Putamen (tissue), 1 donor: ENCODE measurements around the gene EEF2.

Source experiments
- DNase-seq: peaks from one replicate; pipeline ENCODE4 v3.0.0-alpha.2; 2016; ENCODE audit warnings: low spot score

Gene EEF2

DNA sequence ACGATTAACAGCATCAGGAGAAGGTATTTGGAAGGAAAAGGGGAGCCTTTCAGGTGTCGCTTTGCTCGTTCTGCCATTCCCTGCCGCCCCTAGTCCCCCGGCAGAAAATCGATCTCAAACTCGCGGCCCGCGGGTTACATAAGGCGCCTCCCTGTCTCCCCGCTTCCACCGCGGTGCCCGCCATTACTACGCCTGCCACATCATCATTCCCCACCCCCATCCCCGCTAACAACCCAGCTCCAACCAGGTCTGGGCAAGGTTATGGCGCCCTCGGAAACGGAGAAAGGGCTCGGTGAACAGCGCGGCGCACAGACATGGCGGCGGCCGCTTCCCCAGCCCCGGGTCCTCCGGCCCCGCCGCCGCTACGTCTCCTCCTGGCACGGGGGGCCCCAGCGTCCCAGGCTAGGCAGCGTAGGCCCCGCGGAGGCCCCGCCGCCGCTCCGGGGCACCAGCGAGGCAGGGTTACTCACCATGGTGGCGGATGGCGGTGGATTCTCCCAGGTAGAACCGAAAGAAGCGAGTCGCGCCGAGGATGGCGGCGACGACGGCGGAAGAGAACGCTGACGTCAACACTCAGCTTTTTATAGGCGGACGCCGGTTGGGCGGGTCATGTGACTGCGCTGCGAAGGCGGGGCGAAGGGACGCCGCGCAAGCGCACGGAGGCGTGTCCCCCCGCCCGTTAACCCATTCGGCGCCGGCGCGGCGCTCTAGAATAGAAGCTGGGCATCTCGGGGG lies at the start of gene EEF2:
EEF2 (minus strand) TSS at position 556 of the 735 bp plus-strand sequence; CDS start at position 473, 83 bp downstream.
- DNase-seq: peak; percentile 90

DNA sequence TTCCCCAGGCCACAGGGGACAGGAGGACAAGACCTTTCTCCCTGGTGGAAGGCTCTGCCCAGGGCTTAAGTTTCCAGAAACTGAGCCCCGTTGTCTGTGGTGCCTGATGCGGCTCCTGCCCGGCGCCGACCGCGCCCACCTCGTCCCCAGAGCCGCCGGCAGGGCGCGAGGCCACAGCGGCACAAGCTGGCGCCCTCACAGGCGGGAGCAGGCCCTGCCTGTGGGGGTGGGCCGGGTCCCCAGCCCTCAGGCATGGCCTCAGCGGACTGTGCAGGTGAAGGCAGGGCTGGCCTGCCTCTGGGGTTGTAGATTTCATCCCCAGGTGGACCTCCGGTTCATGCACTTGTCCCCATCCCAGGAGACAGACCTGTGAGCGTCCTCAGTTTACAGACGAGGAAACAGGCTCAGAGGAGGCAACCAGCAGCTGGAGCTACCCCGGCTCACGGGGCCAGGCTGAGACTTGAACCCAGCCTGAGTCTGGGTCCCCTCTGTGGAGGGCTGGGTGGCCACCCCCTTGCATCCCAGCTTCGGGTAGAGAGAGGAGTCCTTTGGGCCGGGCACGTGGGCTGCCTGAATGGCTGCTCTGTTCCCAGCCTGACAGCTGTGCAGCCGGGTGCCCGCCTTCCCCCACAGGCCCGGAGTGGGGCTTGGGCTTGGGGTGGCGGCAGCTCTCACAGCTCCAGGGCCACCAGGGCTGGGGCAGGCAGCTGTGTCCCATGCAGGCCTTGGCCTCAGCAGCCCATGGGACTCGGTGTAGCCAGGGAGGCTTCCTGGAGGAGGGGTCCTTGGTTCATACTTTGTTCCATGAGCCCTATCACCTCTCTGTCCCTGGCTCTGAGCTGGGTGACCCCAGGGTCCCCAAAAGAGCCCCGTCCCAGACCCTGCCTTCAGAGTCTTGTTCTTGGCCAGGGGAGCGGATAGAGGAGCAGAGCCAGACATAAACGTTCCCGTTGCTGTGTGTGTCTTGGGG lies 49.1 kb upstream of the EEF2 start:
- peak; percentile 93 for DNase-seq

DNA sequence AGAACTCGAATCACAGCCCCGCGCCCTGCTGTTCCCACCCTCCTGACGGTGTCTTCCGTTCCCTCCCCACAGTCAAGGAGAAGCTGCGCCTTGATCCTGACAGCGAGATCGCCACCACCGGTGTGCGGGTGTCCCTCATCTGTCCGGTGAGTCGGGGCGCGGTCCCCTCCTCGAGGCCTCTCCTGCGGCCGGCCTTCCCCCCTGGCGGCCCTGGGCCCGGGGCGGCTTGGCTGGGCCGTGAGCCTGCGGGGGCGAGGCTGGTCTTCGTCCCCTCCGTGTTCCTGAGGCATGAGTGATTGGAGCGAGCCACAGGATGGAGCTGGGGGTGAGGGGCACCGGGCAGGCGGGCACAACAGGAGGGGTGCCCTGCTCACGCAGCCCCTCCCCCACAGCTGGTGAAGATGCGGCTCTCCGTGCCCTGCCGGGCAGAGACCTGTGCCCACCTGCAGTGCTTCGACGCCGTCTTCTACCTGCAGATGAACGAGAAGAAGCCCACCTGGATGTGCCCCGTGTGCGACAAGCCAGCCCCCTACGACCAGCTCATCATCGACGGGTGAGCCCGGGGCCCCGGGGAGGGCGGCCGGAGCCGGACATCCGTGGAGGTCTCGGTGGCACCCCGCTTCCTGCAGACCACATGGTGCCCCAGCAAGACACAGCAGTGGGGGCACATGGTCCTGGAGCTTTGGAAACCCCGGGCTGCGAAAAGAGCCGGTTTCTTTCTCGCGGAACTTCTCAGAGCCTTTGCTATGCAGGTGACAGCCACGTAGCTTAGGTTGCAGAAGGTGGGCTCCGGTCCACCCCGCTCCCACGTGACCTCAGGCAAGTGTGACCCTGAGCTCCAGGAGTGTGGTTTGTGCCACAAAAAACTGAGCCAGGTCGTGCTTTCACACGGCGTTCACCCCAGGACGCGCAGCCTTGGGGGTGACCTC lies 48.0 kb upstream of the EEF2 start:
- no peak for DNase-seq

DNA sequence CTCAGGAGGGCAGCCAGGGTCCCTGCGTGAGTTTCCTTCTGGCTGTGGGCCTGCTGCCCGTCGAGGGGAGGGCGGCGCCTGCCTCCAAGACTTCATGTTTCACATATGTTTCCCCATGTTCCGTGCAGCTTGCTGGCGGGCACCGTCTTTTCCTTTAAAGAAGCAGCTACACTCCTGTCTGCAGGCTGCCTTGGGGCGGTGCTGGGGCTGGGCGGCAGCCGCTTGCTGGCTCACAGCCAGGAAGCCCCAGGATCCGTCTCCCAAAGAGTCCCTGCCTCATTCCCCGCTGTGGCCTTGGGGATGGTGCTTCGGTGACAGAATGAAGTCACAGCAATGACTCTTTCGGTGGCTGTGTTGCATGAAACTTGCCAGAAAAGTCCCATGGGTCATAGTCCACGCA lies 47.2 kb upstream of the EEF2 start:
- DNase-seq: no peak

DNA sequence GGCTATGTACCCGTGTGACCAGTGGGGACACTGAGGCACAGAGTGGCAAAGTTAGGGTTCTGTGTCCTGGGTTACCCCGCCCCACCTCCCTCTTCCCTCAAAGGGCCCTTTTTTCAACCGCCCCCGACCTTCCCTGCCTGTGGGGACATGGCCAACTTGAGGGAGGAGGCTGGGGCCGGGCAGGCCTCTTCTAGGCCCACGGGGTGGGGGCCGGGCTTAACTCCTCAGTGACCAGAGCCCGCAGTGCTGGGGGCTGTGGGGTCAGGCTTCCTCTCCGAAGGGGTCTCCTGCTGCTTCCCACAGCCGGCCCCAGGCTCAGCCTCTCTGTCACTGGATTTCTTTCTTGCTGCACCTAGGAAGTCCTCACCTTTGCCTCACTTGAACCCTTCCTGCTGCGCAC lies 46.2 kb upstream of the EEF2 start:
- DNase-seq: no peak

DNA sequence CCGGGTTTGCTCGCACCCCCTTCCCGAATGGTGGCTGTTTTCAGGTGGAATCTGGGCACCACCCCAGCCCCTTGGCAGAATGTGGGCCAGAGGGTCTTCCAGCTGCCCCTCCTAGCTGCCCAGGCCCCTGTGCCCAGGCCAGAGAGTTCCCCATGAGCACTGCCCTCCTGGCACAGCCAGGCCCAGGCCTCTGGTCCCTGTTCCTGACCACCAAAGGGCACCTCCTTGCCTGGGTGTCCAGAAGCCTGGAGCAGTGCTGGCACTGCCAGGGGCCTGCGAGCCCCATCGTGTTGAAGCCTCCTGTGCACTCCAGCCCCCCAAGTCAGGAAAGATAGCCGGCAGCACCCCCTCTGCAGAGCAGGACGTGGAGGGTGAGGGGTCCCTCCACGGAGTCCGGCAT lies 45.7 kb upstream of the EEF2 start:
- no peak for DNase-seq

DNA sequence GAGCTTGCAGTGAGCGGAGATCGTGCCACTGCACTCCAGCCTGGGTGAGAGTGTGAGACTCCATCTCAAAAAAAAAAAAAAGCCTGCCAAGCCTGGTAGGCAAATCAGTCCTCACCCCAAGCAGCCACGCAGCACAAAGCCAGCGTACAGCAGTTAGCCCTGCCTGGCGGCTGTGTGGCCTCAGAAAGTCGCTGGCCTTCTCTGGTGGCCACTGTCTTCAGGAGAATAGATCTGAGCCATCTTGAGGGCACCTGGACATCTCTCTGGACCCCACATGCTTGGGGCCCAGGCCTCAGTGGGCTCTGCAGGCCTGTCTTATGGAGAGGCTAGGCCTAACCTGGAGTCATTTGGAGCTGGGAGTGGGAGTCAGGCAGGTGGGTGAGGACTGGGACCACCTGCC lies 45.3 kb upstream of the EEF2 start:
- no peak for DNase-seq

DNA sequence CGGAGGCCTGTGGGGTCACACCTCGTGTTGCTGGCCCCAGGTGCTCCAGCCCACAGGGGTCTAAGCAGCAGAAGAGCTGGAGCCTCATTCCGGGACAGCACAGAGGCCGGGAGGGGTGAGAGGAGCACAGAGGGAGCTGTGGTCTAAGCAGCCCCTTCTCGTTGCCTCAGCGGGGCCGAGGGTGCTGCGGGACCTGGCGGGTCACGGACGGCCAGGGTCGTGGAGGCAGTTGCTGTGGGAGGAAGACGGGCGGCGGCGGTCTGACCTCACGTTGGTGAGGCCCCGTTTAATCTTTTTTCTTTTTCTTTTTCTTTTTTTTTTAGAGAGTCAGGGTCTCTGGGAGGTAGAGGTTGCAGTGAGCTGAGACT lies 44.0 kb upstream of the EEF2 start:
- DNase-seq: no peak

DNA sequence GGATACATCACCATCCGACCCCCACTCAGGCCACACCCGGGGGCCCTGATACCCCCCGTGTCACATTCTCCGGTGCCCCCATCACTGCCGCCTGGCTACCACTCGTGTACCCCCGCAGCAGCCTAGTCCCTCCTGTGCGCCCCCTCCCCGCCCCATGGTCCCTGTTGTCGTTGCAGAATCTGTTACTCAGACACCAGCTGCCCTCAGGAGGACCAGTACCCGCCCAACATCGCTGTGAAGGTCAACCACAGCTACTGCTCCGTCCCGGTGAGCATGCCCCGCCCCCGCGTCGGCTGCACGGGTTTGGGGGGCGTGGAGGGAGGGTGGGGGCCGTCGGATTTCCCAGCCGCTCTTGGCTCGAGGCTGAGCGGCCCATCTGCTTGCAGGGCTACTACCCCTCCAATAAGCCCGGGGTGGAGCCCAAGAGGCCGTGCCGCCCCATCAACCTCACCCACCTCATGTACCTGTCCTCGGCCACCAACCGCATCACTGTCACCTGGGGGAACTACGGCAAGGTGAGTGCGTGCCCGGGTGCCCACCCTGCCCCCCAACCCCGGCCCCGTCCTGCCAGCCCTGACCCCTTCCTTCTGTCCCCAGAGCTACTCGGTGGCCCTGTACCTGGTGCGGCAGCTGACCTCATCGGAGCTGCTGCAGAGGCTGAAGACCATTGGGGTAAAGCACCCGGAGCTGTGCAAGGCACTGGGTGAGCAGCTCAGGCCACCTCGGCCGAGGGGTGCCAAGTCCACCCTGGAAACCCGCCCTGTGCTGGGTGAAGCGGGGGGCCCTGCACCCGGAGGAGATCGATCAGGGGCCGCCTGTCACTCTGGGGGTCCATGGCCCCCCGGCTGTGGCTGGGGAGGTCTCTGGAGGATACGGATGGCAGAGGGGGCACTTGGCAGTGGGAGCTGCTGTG lies 43.3 kb upstream of the EEF2 start:
- DNase-seq: no peak

DNA sequence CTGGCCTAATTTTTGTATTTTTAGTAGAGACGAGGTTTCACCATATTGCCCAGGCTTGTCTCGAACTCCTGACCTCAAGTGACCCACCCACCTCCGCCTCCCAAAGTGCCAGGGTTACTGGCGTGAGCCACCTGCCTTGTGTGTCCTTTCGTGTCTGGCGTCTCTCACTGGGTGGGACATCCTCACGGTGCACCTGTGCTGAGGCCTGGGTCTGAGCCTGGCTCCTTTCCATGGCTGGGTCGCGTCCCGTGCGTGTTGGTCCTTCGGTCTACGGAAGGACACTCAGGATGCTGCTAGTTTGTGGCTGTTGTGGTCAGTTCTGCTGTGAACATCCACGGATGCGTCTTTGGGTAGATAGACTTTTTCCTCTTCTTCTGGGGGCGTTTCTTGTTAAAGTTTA lies 41.9 kb upstream of the EEF2 start:
- no peak for DNase-seq

DNA sequence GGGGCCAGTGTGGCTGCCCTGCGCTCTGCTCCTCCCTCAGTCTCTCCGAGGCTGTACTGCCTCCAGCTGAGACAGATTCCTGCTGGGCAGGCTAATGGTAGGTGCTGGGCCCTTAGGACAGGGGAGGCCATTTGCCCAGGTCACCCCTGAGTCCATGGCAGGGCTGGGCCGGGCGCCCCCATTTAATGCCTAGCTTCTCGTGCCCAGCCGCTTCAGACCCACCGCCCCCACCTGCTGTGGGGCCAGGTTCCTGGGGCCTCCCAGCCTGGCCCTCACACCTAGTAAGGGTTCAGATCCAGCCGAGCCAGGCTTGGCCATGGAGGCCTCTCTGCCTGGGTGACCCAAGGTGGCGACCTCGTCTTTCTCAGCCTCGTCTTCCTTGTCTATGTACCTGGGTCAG lies 40.1 kb upstream of the EEF2 start:
- no peak for DNase-seq

DNA sequence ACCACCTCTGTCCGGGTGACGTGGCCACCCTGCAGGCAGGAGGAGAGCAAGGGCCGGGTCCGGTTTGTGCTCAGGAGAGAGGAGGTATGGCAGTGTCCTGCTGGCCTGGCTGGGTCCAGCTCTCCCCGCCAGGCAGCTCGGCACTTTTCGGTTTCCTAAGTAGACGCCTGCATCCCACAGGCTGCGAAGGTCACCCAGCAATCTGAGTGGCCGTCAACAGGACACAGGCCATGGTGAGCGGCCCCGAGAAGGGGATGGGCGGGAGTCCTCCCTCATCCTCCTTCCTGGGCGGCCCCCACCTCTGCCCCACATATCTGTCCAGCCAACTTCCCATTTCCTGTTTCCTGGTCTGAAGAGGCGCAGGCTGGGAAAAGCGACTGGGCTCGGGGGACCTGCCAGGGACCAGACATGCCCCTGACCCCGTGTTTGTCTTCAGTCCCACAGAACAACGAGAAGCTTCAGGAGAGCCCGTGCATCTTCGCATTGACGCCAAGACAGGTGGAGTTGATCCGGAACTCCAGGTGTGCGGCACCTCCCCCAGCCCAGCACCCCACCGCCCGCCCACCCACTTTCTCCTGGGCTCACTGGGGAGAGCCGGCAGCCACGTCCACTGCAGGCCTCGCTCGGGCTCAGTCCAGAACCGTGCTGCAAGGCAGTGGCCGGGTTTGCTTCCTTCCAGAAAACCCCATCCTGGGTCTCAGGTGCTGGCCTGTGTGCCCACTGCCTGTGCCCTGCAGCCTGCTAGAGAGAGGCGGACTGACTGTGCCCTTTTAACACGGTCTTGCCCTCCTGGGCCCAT lies 38.5 kb upstream of the EEF2 start:
- DNase-seq: no peak

DNA sequence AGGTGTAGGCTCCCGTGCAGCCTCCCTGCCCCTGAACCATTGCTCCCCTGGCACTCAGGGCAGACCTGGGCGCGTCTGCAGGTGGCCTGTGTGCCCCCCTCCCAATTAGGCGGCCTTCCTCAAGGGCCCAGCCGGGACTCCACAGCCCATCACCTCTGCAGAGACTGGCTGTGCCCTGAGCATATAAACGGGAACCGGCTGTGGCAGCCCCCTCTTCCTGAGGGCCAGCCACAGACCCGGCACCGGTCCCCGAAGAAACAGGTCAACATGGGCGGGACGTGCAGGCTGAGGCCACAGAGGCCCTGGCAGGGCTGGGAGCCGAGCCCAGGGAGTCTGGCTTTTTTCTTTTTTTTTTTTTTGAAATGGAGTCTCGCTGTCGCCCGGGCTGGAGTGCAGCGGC lies 34.3 kb upstream of the EEF2 start:
- DNase-seq: no peak

DNA sequence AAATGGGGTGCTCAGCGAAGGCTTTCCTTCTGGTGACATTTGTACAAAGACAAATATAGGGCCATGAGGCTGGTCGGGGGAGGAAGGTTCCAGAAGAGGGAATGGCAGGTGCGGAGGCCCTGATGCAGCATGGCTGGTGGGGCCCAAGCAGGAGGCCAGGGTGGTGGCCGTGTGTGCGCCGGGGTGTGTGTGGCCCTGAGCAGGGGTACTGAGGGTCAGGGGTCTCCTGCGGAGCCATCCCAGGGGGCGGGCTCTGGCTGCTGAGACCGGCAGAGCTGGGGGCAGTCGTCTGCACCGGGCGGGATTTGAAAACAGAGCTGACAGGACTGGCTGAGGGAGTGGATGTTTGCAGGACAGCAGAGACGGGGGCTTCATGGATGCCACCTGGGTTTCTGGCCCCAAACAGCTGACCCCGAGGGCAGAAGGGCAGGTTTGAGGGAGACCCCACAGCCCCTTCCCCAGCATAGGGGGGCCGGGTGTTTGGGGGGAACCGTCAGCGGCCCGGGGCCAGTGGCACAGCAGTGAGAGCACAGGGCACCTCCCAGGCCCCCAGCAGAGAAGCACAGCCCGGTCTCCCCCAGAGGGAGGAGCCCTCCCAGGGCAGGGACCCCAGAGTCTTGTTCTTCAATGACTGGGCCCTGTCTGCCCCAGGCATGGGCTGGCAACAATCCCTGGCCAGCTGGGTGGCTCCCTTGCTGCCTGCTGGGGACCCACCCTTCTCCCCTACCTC lies 33.7 kb upstream of the EEF2 start:
- no peak for DNase-seq

DNA sequence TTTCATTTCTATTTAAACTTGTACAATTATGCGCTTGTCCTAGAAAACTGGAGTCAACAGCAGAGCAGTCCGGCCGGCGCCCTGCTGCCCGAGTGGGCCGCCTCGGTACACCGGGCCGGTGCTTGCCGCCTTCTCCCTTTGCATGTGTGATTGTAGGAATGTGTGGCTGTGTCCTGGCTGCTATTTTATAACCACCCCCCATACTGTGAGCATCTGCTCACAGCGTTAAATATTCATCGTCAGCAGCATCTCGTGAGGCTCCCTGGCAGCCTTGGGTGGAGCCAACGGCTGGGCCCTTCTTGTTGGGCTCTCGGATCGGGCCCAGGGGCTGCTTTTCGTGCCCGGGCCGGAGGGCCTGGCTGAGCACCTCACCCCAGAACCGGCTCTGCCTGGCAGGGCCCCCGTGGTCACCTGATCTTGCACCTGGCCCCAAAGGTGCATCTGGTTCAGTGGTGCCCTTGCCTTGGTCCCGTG lies 32.9 kb upstream of the EEF2 start:
- DNase-seq: no peak

DNA sequence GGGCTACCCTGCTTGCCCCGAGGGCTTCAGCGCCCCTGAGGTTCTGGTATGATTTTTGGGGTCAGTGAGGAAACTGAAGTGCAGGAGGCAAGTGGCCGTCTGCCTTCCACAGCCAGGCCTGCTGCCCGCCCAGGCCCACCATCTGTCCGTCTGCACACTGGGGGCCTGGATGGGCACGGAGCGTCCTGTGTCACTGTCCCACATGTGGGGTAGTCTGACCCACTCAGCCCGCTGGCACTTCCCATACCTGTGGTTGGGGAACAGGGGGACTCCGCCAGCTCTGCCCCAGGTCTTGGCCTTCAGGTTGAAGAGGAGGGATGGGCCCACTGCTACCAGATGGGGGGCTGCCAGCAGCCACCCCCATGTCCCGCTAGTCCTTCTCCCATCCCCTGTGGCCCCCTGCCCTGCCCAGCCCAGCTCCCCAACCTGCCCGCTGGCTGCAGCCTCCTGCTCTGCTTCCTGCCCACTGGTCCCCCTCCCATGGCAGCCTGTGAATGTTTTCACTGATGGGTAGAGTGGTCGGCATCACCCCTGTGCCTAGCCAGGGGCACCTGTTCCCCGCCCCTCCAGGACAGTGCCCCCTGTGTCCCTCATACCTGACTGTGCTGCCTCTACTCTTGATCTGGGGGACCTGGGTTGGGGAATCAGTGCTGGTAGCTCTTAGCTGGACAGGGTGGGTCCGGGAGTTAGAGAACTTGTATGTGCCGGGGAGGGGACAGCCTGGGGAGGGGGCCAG lies 31.8 kb upstream of the EEF2 start:
- no peak for DNase-seq

DNA sequence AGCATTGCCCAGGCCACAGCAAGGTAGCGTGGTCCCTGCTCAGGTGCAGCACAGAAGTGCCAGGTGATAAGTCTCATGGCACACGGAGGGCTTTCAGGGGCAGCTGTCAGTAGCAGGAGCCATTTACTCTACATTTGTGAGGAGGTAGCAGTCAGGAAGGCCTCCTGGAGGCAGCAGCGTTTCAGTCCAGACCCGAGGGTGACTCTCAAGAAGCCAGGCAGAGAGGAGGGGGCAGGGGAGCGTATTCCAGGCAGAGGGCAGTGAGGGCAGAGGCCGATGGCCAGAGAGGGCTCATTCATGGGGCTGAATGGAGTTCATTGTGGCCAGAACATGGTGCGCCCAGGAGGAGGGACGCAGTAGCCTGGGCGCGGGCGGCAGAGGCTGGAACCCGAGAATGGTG lies 31.2 kb upstream of the EEF2 start:
- peak; percentile 91 for DNase-seq

DNA sequence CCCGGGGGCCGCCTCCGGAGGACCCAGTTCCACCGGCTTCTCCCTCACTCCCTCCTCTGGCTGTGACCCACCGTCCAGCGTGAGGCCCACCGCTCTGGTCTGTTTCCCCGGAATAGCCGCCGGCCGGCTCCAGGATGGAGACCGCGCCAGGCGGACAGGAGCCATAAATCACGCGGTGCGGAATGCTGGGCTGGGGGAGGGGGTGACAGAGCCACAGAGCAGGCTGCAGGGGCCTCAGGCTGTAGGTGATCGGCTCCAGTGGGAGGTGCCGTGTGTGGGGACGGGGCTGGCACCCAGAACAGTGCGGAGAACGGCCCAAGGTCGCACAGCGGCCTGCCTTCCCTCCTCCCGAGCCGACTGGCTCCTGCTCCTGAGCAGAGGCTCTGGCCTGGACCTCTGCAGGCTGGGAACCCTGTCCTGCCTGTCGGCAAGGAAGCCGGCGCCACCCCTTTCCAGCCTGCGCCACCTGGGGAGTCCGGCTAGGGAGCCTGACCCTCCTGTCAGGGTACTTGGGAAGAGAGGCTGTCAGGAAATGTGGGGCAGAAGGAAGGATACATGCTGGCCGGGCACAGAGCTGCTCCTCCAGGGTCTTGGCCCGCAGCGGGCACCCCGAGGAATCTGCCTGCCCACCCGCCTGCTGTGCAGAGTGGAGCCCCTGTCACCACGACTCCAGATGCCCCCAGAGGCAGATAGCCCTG lies 30.6 kb upstream of the EEF2 start:
- no peak for DNase-seq
